NCI-H748 (cell line): ENCODE data around the gene XYLT1.

Source experiments
- DNase-seq: peaks from one replicate; lab custom pipeline; 2025; ENCODE audit not compliant: unreplicated experiment; lab: John Stamatoyannopoulos, UW

Gene XYLT1

DNA sequence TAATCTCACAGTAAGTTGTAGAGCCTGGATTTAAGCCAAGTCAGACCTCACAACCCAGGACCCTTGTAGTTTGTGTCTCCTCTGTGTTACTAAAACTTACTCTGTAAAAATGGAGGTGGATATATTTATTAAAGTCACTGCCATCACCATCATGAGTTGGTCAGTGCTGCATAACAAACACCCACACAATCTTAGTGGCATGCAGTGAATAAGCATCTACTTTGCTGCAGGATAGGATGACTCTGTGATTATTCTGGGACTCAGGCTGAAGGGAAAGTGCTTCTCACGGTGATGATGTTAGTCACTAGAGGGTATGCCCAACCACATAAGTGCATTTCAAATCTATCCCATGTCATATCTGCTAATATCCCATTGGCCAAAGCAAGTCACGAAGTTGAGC, 398.7 kb downstream of the XYLT1 start:
- no peak for DNase-seq

DNA sequence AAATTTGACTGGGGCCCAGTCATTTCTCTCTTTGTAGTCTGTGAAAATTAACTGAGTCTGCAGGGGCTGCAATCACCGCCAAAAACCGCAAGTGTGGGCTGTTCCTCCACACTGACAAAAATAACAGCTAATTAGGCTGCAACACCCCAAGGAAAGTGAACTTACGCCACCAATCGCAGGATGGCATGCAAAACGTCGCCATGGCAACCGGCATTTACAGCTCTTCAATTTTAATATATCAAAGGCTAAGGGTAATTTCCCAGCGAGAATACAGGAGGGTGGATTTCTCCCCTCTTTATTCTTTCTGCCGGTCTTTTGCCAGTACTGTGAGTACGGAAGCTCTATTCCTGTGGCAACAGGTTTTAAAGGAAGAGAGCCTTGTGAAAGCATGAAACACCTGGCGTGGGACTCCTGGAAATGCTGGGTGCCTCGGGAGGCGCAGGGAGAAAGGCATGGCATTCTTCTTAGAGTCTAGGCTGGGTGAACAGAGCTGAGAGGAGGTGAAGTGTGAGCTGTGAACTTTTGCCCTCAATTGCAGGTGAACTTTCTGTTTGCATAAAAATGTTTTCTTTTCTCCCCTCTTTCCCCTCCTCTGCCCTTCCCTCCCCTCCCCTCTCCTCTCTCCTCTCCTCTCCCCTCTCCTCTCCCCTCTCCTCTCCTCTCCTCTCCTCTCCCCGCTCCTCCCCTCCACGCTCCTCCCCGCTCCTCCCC, 399.7 kb downstream of the XYLT1 start:
- peak; percentile 86 for DNase-seq

DNA sequence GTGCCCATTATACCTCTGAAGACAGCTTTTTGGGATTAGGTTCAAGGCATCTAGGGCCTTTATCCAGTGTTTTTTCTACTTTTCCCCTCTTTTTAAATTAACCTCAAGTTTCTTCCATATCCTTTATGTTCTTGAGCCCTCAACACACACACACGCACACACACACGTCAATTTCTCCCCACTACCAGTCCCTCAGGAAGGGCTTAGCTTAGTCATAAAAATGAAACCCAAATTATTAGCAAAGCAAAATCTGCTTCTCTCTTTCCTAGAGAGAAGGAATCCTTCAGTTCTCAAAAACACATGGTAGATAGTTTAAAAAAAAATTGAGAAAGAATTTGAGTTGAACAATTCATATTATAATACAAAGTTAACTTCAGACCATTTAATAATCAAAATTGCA, 401.1 kb downstream of the XYLT1 start:
- DNase-seq, result no peak

DNA sequence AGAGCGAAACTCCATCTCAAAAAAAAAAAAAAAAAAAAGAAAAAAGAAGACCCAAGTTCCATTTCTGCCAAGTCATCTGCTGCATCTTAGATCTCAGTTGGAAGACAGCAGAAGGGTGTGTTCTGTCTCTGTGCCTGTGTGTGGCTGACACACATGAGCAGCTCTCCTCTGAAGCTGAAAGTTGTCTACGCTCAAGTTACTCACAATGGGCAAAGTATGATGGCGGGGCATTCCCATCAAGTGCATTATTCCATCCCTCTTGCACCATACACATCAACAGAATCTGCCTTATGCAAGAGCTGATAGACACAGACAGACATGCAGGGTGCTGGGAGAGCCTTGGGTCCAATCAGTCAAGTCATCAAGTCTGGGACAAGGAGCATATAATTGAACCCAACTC, 402.2 kb downstream of the XYLT1 start:
- DNase-seq, result no peak

DNA sequence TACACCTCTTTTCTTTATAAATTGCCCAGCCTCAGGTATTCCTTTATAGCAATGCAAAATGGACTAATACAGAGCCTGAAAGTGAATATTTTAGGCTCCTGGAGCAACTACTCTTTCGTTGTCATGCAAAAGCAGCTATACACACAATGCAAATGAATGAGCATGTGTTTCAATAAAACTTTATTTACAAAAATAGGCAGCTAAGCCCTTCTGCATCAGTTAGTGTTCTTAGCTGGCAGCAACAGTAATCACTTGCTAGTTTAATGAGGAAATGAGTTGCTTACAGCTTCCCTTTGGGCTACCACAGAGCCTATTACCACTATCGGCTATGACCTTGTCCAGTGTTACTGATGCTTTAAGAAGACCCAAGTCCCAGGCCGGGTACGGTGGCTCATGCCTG, 402.9 kb downstream of the XYLT1 start:
- no peak for DNase-seq

DNA sequence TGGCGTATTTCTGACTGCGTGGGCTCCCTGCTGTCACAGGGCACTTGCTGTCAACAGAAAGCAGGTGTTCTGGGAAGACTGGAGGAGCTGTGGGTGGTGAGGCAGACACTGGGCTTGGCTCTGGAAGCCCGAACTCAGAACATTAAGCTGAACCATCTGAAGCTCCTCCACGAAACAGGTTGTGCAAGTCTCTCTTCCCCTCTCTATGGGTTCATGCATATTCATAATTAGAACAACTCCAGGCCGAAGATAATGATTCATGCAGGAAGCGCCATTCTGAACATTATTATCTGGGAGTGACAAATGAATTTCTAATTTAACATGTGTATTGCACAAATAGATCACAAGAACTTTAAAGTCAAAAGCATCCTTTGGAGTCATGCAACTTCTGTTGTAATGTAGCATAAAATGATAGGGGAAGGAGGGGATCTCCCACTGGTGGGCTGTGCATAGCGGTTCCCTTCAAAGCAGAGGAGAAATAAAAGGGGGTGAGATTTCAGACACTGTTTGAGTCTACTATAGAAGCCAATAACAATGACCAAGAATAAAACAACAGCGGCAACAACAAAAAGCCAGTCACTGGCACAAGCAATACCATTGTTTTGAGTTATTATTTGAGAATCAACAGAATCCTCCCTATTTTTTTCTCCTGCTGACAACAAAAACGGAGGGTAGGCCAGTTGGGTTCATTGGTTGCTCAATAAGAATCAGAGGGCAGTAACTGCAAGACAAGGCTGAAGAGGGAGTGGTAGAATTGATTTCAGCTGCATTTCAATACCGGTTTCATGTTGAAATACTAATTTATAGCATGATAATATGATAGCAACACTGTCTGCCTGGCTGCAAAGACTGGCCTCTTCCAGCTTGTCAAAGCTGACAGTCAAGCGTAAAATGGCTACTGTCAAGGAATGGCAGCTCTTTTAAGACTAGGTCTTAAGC, 407.3 kb downstream of the XYLT1 start:
- peak; percentile 79 for DNase-seq

DNA sequence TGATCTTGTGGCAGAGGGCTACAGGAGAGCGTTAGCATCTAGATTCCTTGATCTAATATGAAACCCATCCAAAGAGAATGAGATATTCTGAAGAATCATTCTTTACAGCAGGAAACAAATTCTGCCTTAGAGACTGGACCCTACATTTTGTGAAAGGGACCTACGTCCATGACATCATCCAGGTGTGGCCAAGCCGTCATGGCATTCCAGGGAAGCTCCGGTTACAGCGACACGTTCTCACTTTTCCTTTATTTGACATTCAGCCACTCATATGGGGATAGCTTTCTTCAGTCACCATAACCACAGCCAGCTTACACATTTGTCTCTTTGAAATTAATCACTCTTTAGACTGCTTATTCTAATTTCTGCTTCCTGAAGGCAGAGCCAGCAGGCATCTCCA, 408.1 kb downstream of the XYLT1 start:
- DNase-seq, result peak; percentile 70

DNA sequence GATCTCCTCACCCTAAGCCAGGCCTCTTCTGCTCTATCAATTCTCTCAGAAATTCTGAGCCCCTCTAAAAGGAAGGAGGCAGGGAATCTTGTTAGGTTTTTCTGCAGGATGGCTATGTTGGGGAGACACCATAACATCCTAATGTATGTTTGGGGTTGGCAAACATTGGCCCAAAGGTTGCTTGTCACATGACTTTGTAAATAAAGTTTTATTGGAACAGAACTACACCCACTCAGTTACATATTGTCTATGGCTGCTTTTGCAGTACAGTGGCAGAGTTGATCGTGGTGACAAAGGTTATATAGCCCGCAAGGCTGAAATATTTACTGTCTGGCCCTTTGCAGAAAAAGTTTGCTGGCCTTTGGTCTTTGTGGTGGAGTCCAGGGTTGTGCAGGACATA, 409.4 kb downstream of the XYLT1 start:
- DNase-seq, result no peak

DNA sequence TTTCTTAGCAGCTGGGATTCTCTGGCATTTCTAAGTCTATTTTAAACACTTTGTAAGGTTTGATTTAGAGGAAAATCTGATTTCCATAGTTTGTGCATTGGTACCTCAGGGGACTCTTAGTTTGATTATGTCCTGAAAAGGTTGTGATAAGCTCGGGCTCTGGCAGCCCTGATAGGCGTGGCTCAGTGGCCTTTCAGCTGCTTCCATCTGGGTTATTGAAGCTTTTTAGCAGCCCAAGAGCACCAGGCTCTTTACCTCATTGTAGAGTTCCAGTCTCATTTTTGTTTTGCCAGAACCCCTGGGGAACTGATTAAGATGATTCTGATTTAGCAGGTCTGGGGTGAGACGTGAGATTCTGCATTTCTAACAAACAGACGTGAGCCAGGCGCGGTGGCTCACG, 412.3 kb downstream of the XYLT1 start:
- DNase-seq, result no peak

DNA sequence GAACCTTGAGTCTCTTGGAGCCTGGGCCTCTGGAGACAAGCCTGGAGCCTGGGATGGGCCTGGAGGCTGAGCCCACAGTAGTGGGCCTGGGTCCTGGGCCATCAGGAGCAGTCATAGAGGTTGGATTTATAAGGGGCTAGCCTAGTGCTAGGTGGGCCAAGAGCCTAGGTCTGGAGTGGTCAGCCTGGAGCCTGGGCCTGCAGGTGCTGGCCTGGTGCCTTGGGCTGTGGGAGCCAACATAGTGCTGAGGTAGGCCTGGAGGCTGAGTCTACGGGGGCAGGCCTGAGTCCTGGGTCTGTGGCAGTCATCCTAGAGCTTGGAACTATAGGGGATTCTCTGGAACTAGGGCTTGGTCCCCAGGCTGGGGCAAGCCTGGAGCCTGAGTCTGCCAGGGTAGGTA, 414.1 kb downstream of the XYLT1 start:
- DNase-seq, result no peak

DNA sequence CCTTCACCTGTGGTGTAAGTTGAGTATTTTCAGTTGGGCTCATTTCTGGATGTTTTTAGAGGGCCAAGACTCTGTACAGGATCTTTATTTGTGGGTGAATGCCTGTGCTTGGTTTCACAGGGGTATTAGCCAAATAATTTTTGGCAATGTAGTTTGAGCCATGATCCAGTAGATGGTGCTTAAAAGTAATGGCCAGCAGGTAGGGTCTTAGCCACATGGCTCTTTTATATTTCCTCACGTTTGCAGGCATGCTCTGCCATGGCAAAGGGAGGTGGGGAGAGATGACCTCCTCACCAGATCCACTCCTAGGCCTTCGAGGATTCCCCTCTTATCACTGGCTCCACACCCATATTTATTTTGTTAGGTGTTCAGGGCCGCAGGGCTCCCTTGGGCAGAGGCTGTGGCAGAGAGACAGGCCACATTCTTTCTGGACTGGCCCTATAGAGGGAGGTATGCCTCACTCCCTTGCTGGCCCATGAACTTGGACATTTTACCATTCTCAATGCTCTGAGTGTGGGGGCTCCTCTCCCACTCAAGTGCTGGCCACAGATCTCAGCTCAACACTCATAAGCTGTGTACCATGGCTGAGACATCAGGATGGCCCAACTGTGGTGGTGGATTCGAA, 417.1 kb downstream of the XYLT1 start:
- no peak for DNase-seq
